ENCODE results near the gene KDM6B.

The KDM6B gene

DNA sequence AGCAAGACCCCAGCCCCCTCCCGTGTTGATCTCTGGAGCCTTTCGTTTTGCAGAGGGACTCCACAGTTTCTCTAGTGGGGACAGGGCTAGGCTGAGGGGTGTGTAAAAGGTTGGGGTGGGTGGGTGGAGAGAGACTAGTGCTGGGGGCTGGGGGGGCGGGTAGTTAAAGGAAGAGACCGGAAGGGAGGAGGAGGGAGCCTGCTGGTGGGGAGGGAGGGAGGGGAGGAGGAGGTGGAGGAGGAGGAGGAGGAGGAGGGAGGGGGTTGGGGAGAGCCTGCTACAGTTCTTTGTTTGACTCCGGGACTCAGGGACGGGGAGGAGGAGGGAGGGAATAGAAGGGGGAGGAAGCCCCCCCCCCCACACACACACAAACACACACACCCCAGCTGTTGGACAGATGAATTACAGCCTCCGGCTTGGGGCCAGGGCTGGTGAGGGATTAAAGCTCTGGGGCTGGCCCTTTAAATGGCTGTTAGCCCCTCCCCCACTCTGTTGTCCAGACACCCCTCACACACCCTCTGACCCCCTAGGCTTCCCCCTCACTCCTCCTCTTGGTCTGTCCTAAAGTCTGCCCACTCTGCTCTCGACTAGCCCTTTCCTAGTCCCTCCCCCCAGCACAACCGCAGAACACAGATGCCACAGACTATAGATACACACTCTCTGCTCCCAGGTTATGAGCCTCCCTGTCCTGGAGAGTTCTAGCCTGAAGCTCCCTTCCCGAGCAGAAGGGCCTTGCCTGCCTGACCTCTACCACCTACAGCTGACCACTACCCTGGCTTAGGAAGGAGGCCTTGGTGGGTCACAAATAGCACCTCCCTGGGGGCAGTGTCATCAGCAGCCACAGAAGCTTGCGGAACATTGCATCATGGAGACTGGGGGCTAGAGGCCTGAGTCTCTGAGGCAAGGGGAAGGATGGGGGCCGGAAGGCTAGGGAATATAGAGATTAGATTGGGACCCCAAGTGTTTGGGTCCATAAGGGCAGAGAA is 4.4 kb downstream of the KDM6B start:
- no peaks in the 10 kb centered on the region for H3K9me3 ChIP-seq (ENCODE audit: insufficient read depth, low read depth, low read length)
- no peaks in the 10 kb centered on the region for H3K36me3 ChIP-seq (ENCODE audit: insufficient read depth, low read depth, low read length)
- peak overlapping the region; percentile 20; the same call in 1 of the 2 replicates for H3K9ac ChIP-seq (ENCODE audit: low read depth, low read length)
- peaks cover 54% of the 10 kb centered on the region for H3K27me3 ChIP-seq (ENCODE audit: insufficient read depth, low read length)
- H3K4me3 ChIP-seq (ENCODE audit: low read length), result peak overlapping the region; percentile 90
- peaks cover 15% of the 10 kb centered on the region; the same call in 1 of the 2 replicates for H3K4me1 ChIP-seq (ENCODE audit: insufficient read depth, low read length)
- no peak overlapping the region for H3K27ac ChIP-seq (ENCODE audit: low read length)

- H3K9me3 ChIP-seq (ENCODE audit: insufficient read depth, low read depth, low read length), result no peaks in the 10 kb centered on the region
- no peak overlapping the region for H3K9ac ChIP-seq (ENCODE audit: low read depth, low read length)
- H3K4me1 ChIP-seq (ENCODE audit: insufficient read depth, low read length), result peaks cover 15% of the 10 kb centered on the region; the same call in 1 of the 2 replicates
- peaks cover 55% of the 10 kb centered on the region for H3K27me3 ChIP-seq (ENCODE audit: insufficient read depth, low read length)
- H3K27ac ChIP-seq (ENCODE audit: low read length), result no peak overlapping the region
- no peaks in the 10 kb centered on the region for H3K36me3 ChIP-seq (ENCODE audit: insufficient read depth, low read depth, low read length)
- no peak overlapping the region for H3K4me3 ChIP-seq (ENCODE audit: low read length)
Measured at GRCh38 chr17:7839190-7839875, 5.3 kb downstream of the KDM6B start.

DNA sequence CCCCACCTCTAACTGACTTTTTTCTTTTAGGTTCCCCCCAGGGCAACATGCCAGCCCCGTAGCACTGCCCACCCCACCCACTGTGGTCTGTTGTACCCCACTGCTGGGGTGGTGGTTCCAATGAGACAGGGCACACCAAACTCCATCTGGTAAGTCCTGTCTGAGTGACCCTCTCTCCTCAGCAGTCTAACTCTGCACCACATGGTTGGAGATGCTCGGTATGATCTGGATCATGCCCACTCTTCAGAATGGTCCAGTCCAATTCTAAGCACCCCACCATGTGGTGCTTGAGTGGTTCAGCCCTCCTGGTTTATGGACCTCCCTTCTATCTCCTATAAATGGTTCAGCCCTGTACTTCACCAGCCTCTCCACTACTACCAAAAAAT is 5.9 kb downstream of the KDM6B start:
- peaks cover 15% of the 10 kb centered on the region; the same call in 1 of the 2 replicates for H3K4me1 ChIP-seq (ENCODE audit: insufficient read depth, low read length)
- H3K4me3 ChIP-seq (ENCODE audit: low read length), result no peak overlapping the region
- H3K9ac ChIP-seq (ENCODE audit: low read depth, low read length), result no peak overlapping the region
- H3K27ac ChIP-seq (ENCODE audit: low read length), result no peak overlapping the region
- no peaks in the 10 kb centered on the region for H3K36me3 ChIP-seq (ENCODE audit: insufficient read depth, low read depth, low read length)
- peaks cover 53% of the 10 kb centered on the region for H3K27me3 ChIP-seq (ENCODE audit: insufficient read depth, low read length)
- H3K9me3 ChIP-seq (ENCODE audit: insufficient read depth, low read depth, low read length), result no peaks in the 10 kb centered on the region

DNA sequence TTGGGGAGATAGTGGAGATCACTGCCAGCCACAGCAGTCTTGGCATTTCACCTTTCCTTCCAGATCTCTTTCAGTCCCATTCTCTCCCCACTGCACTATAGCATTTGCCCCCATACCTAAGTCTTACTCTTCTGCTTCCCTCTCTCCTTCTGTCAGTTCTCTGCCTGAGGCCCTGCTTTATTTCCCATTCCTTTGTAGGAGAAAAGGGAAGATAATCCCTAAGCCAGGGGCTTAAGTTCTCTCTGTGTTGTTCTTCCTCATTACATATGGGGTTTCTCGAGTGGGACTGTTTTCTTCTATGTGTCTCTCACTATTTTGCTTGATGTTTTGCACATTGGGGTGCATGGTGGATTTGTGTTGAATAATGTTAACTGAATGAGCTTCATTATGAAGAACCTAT is 6.4 kb downstream of the KDM6B start:
- Histone ChIP-seq H3K4me3 (ENCODE audit: low read length) (no peak overlapping the region), H3K9ac (ENCODE audit: low read depth, low read length) (no peak overlapping the region), H3K4me1 (ENCODE audit: insufficient read depth, low read length) (peaks cover 15% of the 10 kb centered on the region; the same call in 1 of the 2 replicates), H3K36me3 (ENCODE audit: insufficient read depth, low read depth, low read length) (no peaks in the 10 kb centered on the region), H3K9me3 (ENCODE audit: insufficient read depth, low read depth, low read length) (no peaks in the 10 kb centered on the region), H3K27ac (ENCODE audit: low read length) (no peak overlapping the region), H3K27me3 (ENCODE audit: insufficient read depth, low read length) (peaks cover 57% of the 10 kb centered on the region)

GRCh38 chr17:7840875-7841274 is 6.9 kb downstream of the KDM6B start:
- H3K27ac ChIP-seq (ENCODE audit: low read length), result no peak overlapping the region
- peaks cover 15% of the 10 kb centered on the region; the same call in 1 of the 2 replicates for H3K4me1 ChIP-seq (ENCODE audit: insufficient read depth, low read length)
- peak overlapping the region; percentile 92 for H3K4me3 ChIP-seq (ENCODE audit: low read length)
- no peaks in the 10 kb centered on the region for H3K36me3 ChIP-seq (ENCODE audit: insufficient read depth, low read depth, low read length)
- H3K27me3 ChIP-seq (ENCODE audit: insufficient read depth, low read length), result peaks cover 60% of the 10 kb centered on the region
- no peaks in the 10 kb centered on the region for H3K9me3 ChIP-seq (ENCODE audit: insufficient read depth, low read depth, low read length)
- H3K9ac ChIP-seq (ENCODE audit: low read depth, low read length), result peak overlapping the region; percentile 78; the same call in 1 of the 2 replicates

DNA sequence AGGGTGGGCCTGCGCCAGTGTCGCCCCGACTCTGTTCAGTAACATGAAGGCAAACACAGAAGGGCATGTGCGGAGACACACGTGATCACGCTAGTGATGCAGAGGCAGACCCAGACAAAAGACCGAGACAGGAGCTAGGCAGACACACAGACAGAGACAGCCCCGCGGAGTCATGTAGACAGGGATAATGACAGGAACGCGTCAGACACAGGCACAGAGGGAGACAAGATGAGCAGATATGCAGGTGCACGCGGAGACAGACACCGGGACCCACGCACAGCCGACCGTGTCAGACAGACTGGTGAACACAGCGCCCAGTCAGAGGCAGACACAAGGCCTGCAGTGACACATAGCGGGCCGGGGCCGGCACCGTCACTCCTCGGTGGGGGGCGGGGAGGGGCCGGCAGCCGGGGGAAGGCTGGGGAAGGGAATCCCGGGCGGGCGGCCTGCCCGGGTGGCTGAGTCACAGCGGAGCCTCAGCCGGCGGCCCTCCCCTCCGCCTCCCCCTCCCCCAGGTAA is 7.4 kb downstream of the KDM6B start:
- Histone ChIP-seq H3K9ac (ENCODE audit: low read depth, low read length) (peak overlapping the region; percentile 78; the same call in 1 of the 2 replicates), H3K4me3 (ENCODE audit: low read length) (peak overlapping the region; percentile 92), H3K4me1 (ENCODE audit: insufficient read depth, low read length) (peaks cover 15% of the 10 kb centered on the region; the same call in 1 of the 2 replicates), H3K9me3 (ENCODE audit: insufficient read depth, low read depth, low read length) (no peaks in the 10 kb centered on the region), H3K27me3 (ENCODE audit: insufficient read depth, low read length) (peaks cover 60% of the 10 kb centered on the region), H3K36me3 (ENCODE audit: insufficient read depth, low read depth, low read length) (no peaks in the 10 kb centered on the region), H3K27ac (ENCODE audit: low read length) (no peak overlapping the region)

DNA sequence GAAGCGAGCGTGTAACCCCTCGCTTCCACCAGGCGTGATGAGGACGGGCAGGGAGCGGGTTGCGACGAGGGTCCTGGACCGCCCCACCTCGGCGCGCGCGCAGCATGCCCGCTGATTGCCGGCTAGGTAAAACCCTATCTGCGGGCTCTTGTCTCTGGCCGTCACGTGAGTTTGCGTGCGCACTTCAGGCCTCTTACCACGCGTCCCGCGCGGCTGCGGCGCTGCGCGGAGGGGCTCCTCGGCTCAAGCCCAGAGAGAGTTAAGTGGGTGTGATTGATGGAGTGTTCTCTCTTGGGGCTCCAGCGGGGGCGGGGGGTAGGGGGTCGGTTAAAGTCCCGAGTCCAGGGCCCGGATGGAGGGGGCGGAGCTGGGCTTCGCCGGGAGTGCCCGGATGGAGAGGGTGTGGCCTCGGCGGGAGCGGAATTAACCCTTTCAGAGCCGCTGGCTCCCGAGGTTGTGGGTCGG is 7.9 kb downstream of the KDM6B start:
- Histone ChIP-seq H3K27ac (ENCODE audit: low read length) (no peak overlapping the region), H3K4me3 (ENCODE audit: low read length) (peak overlapping the region; percentile 92), H3K9me3 (ENCODE audit: insufficient read depth, low read depth, low read length) (no peaks in the 10 kb centered on the region), H3K27me3 (ENCODE audit: insufficient read depth, low read length) (peaks cover 60% of the 10 kb centered on the region), H3K36me3 (ENCODE audit: insufficient read depth, low read depth, low read length) (no peaks in the 10 kb centered on the region), H3K4me1 (ENCODE audit: insufficient read depth, low read length) (peaks cover 15% of the 10 kb centered on the region; the same call in 1 of the 2 replicates), H3K9ac (ENCODE audit: low read depth, low read length) (peak overlapping the region; percentile 78; the same call in 1 of the 2 replicates)

- H3K36me3 ChIP-seq (ENCODE audit: insufficient read depth, low read depth, low read length), result no peaks in the 10 kb centered on the region
- H3K9me3 ChIP-seq (ENCODE audit: insufficient read depth, low read depth, low read length), result no peaks in the 10 kb centered on the region
- peaks cover 60% of the 10 kb centered on the region for H3K27me3 ChIP-seq (ENCODE audit: insufficient read depth, low read length)
- peak overlapping the region; percentile 92 for H3K4me3 ChIP-seq (ENCODE audit: low read length)
- H3K4me1 ChIP-seq (ENCODE audit: insufficient read depth, low read length), result peaks cover 9% of the 10 kb centered on the region; the same call in 1 of the 2 replicates
- peak overlapping the region; percentile 52; the same call in 1 of the 2 replicates for H3K9ac ChIP-seq (ENCODE audit: low read depth, low read length)
- H3K27ac ChIP-seq (ENCODE audit: low read length), result no peak overlapping the region
Measured at GRCh38 chr17:7842380-7843256, 8.6 kb downstream of the KDM6B start.

DNA sequence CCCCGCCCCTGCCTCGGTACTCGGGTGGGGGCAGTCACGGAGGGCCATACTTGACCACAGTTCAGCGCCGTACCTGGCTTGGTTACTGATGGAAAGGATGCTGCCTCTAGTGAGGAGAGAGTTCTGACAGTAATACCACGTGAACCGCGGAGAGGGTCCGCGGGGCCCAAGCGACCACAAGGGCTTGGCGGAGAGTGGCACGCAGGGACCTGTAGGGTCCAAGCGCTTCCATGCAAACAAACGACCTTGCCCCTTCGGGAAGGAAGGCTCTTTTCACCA is 9.2 kb downstream of the KDM6B start:
- Histone ChIP-seq H3K4me1 (ENCODE audit: insufficient read depth, low read length) (peaks cover 7% of the 10 kb centered on the region; the same call in 1 of the 2 replicates), H3K9ac (ENCODE audit: low read depth, low read length) (peak overlapping the region; percentile 52; the same call in 1 of the 2 replicates)

GRCh38 chr17:7843536-7844291 is 9.7 kb downstream of the KDM6B start:
- Histone ChIP-seq H3K36me3 (ENCODE audit: insufficient read depth, low read depth, low read length) (no peaks in the 10 kb centered on the region), H3K4me1 (ENCODE audit: insufficient read depth, low read length) (peaks cover 4% of the 10 kb centered on the region; the same call in 1 of the 2 replicates), H3K4me3 (ENCODE audit: low read length) (peak overlapping the region; percentile 92), H3K9me3 (ENCODE audit: insufficient read depth, low read depth, low read length) (no peaks in the 10 kb centered on the region), H3K27ac (ENCODE audit: low read length) (no peak overlapping the region), H3K9ac (ENCODE audit: low read depth, low read length) (peak overlapping the region; percentile 52; the same call in 1 of the 2 replicates), H3K27me3 (ENCODE audit: insufficient read depth, low read length) (peaks cover 57% of the 10 kb centered on the region)

More for the DNA sequence above, 9.2 kb downstream of the KDM6B start:
- H3K36me3 ChIP-seq (ENCODE audit: insufficient read depth, low read depth, low read length), result no peaks in the 10 kb centered on the region
- peak overlapping the region; percentile 92 for H3K4me3 ChIP-seq (ENCODE audit: low read length)
- no peaks in the 10 kb centered on the region for H3K9me3 ChIP-seq (ENCODE audit: insufficient read depth, low read depth, low read length)
- no peak overlapping the region for H3K27ac ChIP-seq (ENCODE audit: low read length)
- H3K27me3 ChIP-seq (ENCODE audit: insufficient read depth, low read length), result peaks cover 60% of the 10 kb centered on the region

Data from iPS-20b (cell line).